ENCODE data around the gene PPP1R12B. TPM values are rescaled to one million over a fixed set of nuclear protein-coding genes. Genes with fewer than 3 reads are reported as not detected.
"Not testable (repeated sequence)": the region's sequence is repeated elsewhere in the genome, so short reads cannot be mapped to it uniquely, and the experiment has no call there.

PPP1R12B gene
- total RNA-seq, 2 experiments from 2014 or later = 13.0 to 14.1 TPM

DNA sequence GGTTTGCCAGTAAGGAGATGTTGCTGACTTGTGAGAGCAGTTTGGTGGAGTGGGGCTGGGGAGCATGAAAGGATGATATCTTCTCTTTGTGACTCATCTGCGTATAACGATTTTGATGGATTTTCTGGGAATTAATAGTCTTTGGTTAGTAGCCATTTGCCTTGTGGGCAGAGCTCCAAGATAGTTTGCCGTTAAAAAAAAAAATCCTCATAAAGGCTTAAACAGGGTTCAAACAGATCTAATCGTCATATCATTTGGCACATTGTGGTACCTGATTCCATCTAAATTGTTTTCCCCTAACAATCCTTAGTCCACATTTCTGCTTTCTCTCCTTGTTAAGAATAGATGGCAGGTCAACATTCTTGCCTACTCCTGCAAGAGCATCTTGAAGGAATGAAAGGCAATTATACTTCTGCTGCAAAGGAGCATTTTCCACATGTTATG lies 168.0 kb downstream of the PPP1R12B start:
- TF ChIP-seq, protein P1, sequence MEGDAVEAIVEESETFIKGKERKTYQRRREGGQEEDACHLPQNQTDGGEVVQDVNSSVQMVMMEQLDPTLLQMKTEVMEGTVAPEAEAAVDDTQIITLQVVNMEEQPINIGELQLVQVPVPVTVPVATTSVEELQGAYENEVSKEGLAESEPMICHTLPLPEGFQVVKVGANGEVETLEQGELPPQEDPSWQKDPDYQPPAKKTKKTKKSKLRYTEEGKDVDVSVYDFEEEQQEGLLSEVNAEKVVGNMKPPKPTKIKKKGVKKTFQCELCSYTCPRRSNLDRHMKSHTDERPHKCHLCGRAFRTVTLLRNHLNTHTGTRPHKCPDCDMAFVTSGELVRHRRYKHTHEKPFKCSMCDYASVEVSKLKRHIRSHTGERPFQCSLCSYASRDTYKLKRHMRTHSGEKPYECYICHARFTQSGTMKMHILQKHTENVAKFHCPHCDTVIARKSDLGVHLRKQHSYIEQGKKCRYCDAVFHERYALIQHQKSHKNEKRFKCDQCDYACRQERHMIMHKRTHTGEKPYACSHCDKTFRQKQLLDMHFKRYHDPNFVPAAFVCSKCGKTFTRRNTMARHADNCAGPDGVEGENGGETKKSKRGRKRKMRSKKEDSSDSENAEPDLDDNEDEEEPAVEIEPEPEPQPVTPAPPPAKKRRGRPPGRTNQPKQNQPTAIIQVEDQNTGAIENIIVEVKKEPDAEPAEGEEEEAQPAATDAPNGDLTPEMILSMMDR (IDR thresholded peaks at IDR 0.05) = no peak
- H3K36me3 Mint-ChIP-seq (ENCODE audit: low read depth) = no peaks in the 10 kb centered on the region
- intact Hi-C loops (cut with micrococcal nuclease) = no loop called here
- H3K9me3 Mint-ChIP-seq = no peaks in the 10 kb centered on the region
- no peak overlapping the region for H3K27ac Mint-ChIP-seq
- POLR2A ChIA-PET = no interaction called here
- H3K27me3 Mint-ChIP-seq = no peaks in the 10 kb centered on the region
- ATAC-seq = no peak
- H3K4me3 Mint-ChIP-seq = no peak overlapping the region
- CTCF ChIA-PET = interaction anchor here (1.5 kb wide), 1 partner anchor 84 kb away, joined by 5 read pairs; no protein-coding TSS in a partner anchor
- H3K4me1 Mint-ChIP-seq (ENCODE audit: low read depth) = no peaks in the 10 kb centered on the region
- DNase-seq = no peak

DNA sequence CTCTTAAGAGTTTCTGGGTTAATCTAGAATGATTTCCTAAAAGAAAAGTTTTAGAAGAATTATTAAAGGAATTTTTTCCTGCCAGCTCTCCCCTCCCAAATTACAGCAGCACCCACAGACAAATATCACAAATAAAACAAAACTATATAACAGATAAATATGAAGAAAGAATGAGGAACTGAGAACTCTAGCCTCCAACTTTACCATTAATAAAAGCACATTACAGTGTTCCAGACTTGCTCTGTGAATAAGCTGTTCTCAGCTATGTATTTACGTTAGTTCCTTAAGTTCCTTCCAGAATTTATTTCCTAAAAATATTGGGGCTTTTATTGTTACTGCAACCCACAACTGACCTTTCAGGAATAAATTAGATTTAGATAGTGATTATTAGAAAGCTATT lies 168.6 kb downstream of the PPP1R12B start:
- H3K27ac Mint-ChIP-seq; intact Hi-C loops (cut with micrococcal nuclease); H3K27me3 Mint-ChIP-seq; H3K4me1 Mint-ChIP-seq (ENCODE audit: low read depth); POLR2A ChIA-PET; DNase-seq; ATAC-seq; H3K36me3 Mint-ChIP-seq (ENCODE audit: low read depth); H3K9me3 Mint-ChIP-seq; H3K4me3 Mint-ChIP-seq: not testable (repeated sequence)
- CTCF ChIA-PET = interaction anchor here (1.5 kb wide), 1 partner anchor 83 kb away, joined by 5 read pairs; no protein-coding TSS in a partner anchor

DNA sequence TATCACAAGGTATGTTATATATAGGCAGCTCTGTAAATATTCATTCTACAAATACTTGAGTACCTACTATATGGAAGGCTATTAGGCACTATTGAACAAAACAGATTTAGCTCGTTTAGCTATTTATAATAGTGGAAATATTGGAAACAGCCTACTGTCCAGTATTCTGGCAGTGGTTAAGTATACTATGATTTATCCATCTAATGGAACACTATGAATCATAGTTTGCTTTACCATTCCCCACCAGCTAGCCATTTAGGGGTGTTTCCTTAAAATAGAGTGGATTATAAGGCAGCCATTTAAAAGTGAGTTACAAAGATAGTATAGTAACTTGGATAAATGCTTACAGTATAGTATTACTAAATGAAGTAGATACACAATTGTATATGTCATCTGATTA lies 169.7 kb downstream of the PPP1R12B start:
- H3K27ac Mint-ChIP-seq; H3K4me3 Mint-ChIP-seq; intact Hi-C loops (cut with micrococcal nuclease); ATAC-seq; H3K36me3 Mint-ChIP-seq (ENCODE audit: low read depth); H3K9me3 Mint-ChIP-seq; H3K27me3 Mint-ChIP-seq; POLR2A ChIA-PET; H3K4me1 Mint-ChIP-seq (ENCODE audit: low read depth); DNase-seq: not testable (repeated sequence)
- CTCF ChIA-PET = interaction anchor here (1.5 kb wide), 1 partner anchor 82 kb away, joined by 5 read pairs; no protein-coding TSS in a partner anchor

DNA sequence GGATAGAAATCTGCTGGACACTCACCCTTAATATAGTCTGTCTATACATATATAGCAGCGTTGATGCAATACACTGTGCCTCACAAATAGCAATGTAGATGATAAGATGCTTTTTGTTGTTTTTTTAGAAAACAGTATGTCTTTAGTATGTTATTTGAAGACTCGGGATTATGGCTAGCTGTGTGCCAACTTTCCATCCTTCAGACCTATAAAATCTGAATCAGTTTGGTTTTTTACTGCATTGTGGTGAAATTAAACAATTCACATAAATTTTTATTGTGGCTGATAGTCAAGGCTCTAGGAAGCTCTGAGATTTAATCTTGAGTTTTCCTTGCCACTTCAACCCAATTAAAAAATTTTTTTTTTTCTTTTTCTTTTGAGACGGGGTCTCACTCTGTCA lies 170.4 kb downstream of the PPP1R12B start:
- H3K36me3 Mint-ChIP-seq (ENCODE audit: low read depth); H3K27me3 Mint-ChIP-seq; POLR2A ChIA-PET; ATAC-seq; H3K9me3 Mint-ChIP-seq; H3K4me3 Mint-ChIP-seq; H3K27ac Mint-ChIP-seq; H3K4me1 Mint-ChIP-seq (ENCODE audit: low read depth); intact Hi-C loops (cut with micrococcal nuclease); CTCF ChIA-PET; DNase-seq: not testable (repeated sequence)

DNA sequence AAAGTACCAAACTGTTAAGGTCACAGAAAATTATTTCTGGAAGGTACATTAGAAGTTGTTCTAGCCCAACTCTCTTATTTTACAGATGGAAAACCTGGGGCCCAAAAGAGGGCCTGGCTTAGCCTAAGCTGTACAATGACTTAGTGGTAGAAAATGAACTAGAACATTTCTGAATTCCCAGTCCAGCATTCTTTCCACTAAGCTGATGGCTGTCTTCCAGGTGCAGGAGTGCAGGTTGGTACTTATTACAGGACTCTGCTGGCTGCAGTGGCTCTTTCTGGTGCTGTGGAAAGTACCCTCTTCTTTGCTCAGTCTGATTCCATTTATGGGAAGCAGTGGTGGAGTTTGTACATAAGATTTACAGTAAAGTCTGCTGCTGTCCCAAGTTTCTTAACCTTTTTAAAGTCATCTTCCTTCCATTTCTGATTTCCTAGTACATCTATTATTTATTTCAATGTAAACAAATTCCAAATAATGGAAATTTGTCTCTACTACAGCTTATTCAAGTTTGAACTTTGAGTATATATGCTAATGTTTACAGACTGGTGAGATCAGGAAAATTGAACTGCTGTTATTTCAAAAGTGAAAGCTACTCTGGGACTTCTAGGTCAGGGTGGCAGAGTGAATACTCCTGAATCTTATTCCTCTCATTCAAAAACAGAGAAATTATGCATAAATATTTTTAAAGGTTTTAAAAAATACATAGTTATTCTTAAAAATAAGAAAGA lies 171.8 kb downstream of the PPP1R12B start:
- POLR2A ChIA-PET; intact Hi-C loops (cut with micrococcal nuclease); H3K4me1 Mint-ChIP-seq (ENCODE audit: low read depth); H3K36me3 Mint-ChIP-seq (ENCODE audit: low read depth); CTCF ChIA-PET; H3K27me3 Mint-ChIP-seq; ATAC-seq; H3K4me3 Mint-ChIP-seq; DNase-seq; H3K9me3 Mint-ChIP-seq; H3K27ac Mint-ChIP-seq: not testable (repeated sequence)

DNA sequence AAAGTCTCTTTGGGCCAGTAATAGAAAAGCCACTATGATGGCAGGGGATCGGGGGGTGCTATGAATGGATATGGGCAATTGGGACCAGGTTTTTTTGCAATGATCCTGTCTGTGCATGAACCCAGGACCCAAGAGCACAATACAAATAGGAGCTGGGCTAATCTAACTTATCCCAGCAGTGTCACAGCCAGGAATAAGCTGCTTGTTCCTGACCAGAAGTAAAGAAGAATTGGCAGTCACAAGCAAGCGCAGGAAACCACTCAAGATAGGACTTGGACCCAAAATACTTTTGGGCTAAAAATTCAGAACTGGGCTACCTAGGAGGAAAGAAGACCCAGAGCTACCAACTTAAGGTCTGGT lies 172.3 kb downstream of the PPP1R12B start:
- H3K9me3 Mint-ChIP-seq; ATAC-seq; DNase-seq; H3K36me3 Mint-ChIP-seq (ENCODE audit: low read depth); H3K27me3 Mint-ChIP-seq; H3K4me1 Mint-ChIP-seq (ENCODE audit: low read depth); H3K27ac Mint-ChIP-seq; H3K4me3 Mint-ChIP-seq; intact Hi-C loops (cut with micrococcal nuclease); POLR2A ChIA-PET: not testable (repeated sequence)
- CTCF ChIA-PET = interaction anchor here (1.2 kb wide), 1 partner anchor 136 kb away, joined by 3 read pairs; no protein-coding TSS in a partner anchor

DNA sequence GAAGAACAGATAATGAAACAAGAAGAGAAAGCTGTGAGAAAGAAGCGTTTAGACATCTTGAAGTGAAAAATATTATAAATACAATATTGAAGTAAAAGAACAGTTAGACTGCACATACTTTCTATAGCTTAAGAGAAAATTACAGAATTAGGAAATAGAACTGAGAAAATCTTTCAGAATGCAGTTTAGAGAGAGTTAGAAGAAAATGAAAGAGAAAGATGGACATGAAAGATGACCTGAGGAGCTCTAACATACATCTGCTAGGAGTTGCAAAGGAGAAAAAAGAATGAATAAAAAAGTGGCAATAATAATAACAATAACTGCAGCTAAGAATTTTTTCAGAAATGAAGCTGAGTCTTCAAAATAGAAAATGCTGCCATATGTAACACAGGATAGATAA lies 173.0 kb downstream of the PPP1R12B start:
- ATAC-seq; H3K27me3 Mint-ChIP-seq; H3K4me1 Mint-ChIP-seq (ENCODE audit: low read depth); H3K9me3 Mint-ChIP-seq; H3K36me3 Mint-ChIP-seq (ENCODE audit: low read depth); H3K4me3 Mint-ChIP-seq; POLR2A ChIA-PET; H3K27ac Mint-ChIP-seq; DNase-seq; intact Hi-C loops (cut with micrococcal nuclease): not testable (repeated sequence)
- CTCF ChIA-PET = interaction anchor here (0.8 to 1.2 kb wide), 2 partner anchors 93 to 137 kb away, joined by 3 read pairs; no protein-coding TSS in a partner anchor

DNA sequence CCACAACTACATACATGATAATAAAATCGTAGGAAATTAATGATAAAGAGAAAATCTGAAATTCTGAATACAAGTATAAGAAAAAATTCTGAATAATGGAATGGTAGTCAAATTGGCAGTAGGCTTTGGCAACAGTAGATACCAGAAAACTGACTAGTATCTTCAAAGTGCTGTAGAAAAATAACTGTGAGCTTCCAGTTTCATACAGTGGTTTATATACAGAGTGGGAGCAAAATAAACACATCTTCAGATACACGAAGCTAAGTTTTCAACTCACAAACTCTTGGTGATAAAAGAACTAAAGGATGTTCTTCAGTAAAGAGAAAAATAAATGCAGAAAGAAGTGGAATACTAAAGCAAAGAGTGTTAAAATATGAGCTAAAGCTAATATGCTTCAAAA lies 173.4 kb downstream of the PPP1R12B start:
- ChIA-PET POLR2A (no interaction called here), CTCF (interaction anchor here (0.8 to 1.2 kb wide), 2 partner anchors 92 to 137 kb away, joined by 3 read pairs; no protein-coding TSS in a partner anchor)
- DNase-seq (no peak), ATAC-seq (no peak)
- TF ChIP-seq, protein P1 (IDR thresholded peaks at IDR 0.05) = no peak
- no peak overlapping the region for H3K27ac Mint-ChIP-seq
- no peaks in the 10 kb centered on the region for H3K9me3 Mint-ChIP-seq
- no peaks in the 10 kb centered on the region for H3K27me3 Mint-ChIP-seq
- no peaks in the 10 kb centered on the region for H3K36me3 Mint-ChIP-seq (ENCODE audit: low read depth)
- no peak overlapping the region for H3K4me3 Mint-ChIP-seq
- no peaks in the 10 kb centered on the region for H3K4me1 Mint-ChIP-seq (ENCODE audit: low read depth)
- intact Hi-C loops (cut with micrococcal nuclease) = no loop called here

DNA sequence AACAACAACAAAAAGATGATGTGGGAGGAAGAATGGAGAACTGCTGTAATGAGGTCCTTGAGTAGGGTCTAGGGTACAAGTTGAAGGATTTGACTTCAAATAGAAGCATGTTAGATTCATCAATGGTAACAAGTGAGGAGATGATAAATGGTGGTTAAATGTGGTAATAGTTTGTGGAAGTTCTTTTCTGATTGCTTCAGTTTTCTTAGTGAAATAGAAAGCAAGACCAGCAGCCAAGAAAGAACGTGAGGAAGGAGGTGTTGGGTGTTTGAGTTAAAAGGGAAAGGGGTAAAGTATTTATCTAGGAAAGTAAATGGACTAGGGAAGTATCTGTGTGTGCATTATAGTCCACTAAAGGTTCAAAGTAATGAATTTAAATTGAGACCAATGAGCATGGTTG lies 177.6 kb downstream of the PPP1R12B start:
- H3K4me1 Mint-ChIP-seq (ENCODE audit: low read depth); POLR2A ChIA-PET; H3K27ac Mint-ChIP-seq; ATAC-seq; H3K36me3 Mint-ChIP-seq (ENCODE audit: low read depth); H3K27me3 Mint-ChIP-seq; H3K9me3 Mint-ChIP-seq; CTCF ChIA-PET; DNase-seq; intact Hi-C loops (cut with micrococcal nuclease); H3K4me3 Mint-ChIP-seq: not testable (repeated sequence)

DNA sequence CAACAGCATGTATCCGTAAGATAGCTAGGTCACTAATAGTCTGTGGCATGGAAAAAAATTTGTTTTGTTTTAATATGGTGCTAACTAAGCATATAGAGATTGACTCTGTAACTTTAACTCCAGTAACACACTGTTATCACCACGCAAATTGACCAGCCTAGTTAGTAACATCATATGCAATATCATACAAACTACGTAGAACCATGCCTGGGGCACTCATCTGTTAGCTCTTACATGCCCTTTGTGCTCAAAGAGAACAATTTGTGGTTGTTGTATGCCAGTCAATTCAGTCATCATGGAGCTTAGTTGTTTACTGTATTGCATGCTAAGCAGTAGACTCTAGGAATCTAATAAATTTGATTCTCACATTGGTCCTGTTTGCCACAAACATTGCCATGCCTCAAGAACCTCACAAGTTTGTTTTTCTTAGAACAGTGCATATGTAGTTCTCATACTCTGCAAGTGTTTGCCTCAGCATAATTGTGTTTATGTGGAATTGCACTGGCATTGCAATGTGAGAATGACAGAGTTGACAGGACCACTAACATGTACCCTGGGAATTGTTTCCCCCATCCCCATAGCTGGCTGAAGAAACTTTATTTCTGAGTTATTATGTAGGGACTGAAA lies 179.7 kb downstream of the PPP1R12B start:
- CTCF ChIA-PET; POLR2A ChIA-PET; H3K9me3 Mint-ChIP-seq; H3K4me3 Mint-ChIP-seq; intact Hi-C loops (cut with micrococcal nuclease); H3K27me3 Mint-ChIP-seq; H3K36me3 Mint-ChIP-seq (ENCODE audit: low read depth); H3K4me1 Mint-ChIP-seq (ENCODE audit: low read depth); H3K27ac Mint-ChIP-seq; DNase-seq; ATAC-seq: not testable (repeated sequence)

Data from activated CD8-positive, alpha-beta T cell treated with anti-CD3 and anti-CD28 coated beads for 36 hours (primary cell).